ENCODE results near the gene GGTA1. TPM values are rescaled to one million over a fixed set of nuclear protein-coding genes. Genes with fewer than 3 reads are reported as not detected.
A peak's percentile ranks its signal among the peaks of the same experiment; 100 is the strongest.

Gene GGTA1
- polyA plus RNA-seq (0.05 TPM in 1 of 3 replicates, not detected in the others), polyA minus RNA-seq (not detected in 3 replicates)
- polyA plus RNA-seq (2011; ENCODE audit: low read depth): 0.41 TPM
- not detected in 2 replicates for polyA plus RNA-seq (2011; cell fraction: cytosol; rRNA removed)
- not detected in 2 replicates for polyA plus RNA-seq (2011; cell fraction: nucleus; rRNA removed)
- 0.20 TPM in 1 of 2 replicates, not detected in the other for polyA plus RNA-seq (2012; ENCODE audit: low replicate concordance)
- polyA minus RNA-seq (2011; cell fraction: cytosol; rRNA and poly(A)+ RNA removed): not detected
- polyA minus RNA-seq (2011; cell fraction: nucleus; rRNA and poly(A)+ RNA removed): not detected in 2 replicates

GRCh38 chr9:121499427-121500164 is at the start of gene GGTA1:
TSS of gene GGTA1 (minus strand) at chr9:121499844. CDS start at chr9:121467922, 31,922 bp downstream.
- H3K27ac ChIP-seq (ENCODE audit: control insufficient read depth, insufficient read depth, low read length): no peak within 1 kb of the TSS
- H3K27me3 ChIP-seq (ENCODE audit: control insufficient read depth, extremely low read depth, insufficient read depth, low read length): peaks cover 18% of the 10 kb centered on the region
- peak within 1 kb of the TSS; percentile 22 for H3K9ac ChIP-seq (ENCODE audit: control insufficient read depth, extremely low read depth, insufficient read depth, low read length)
- peak within 1 kb of the TSS; percentile 79 for H2AFZ ChIP-seq (ENCODE audit: control insufficient read depth, low read length)
- peak within 1 kb of the TSS; percentile 28 to 62 (median 58) for H3K4me3 ChIP-seq (ENCODE audit: control insufficient read depth in 2 of 3, extremely low read depth in 1 of 3, insufficient read depth in 2 of 3, low read depth in 1 of 3, low read length in 3 of 3)
- peak within 1 kb of the TSS; percentile 85 for H3K4me2 ChIP-seq (ENCODE audit: control insufficient read depth, extremely low read depth, insufficient read depth, low read depth, low read length)
- no peaks in the 10 kb centered on the region for H3K9me1 ChIP-seq (ENCODE audit: control insufficient read depth, extremely low read depth, insufficient read depth, low read length)
- DNase-seq (ENCODE audit: low read depth, low spot score) (no peak), FAIRE-seq (no peak)
- no peaks in the 10 kb centered on the region for H3K36me3 ChIP-seq (ENCODE audit: control insufficient read depth in 2 of 2, extremely low read depth in 1 of 2, insufficient read depth in 2 of 2, low read length in 2 of 2)
- H4K20me1 ChIP-seq (ENCODE audit: control insufficient read depth, extremely low read depth, insufficient read depth, low read length): no peaks in the 10 kb centered on the region
- dilution Hi-C loops (cut with MboI; ENCODE audit: extremely low pct_ligation_motif_present, low sequenced_read_pairs): no loop called here
- no peaks in the 10 kb centered on the region for H3K9me3 ChIP-seq (ENCODE audit: control insufficient read depth, low read depth, low read length)
- no peak for TF ChIP-seq CTCF (optimal IDR thresholded peaks at IDR 0.05 in 1 of 3, IDR thresholded peaks at IDR 0.05 in 1 of 3, conservative IDR thresholded peaks at IDR 0.05 in 1 of 3; ENCODE audit: extremely low read depth in 1 of 3, insufficient read depth in 2 of 3, low read length in 3 of 3)
- peak; percentile 29 for TF ChIP-seq EZH2 (IDR thresholded peaks at IDR 0.05; ENCODE audit: low read length)
- no peaks in the 10 kb centered on the region for H3K79me2 ChIP-seq (ENCODE audit: control insufficient read depth, insufficient read depth, low read length)
- peaks cover 18% of the 10 kb centered on the region for H3K4me1 ChIP-seq (ENCODE audit: control insufficient read depth, extremely low read depth, insufficient read depth, low read length)

DNA sequence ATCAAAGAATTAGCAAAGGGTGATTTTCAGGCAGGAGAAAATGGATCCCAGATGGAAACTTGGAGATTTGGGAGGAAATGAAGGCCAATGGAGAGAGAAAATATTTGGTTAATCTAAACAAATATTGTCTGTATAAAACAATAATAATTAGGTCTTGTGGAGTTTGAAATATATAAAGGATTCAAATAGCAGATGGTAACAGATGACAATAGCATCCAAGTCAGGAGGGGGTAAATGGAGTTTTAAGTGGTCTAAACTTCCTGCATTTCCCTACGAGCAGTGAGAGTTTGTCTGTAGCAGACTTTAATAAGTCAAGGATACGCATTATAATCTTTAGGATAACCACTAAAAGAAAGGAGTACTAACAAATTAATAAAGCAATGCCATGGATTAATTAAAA is 49.0 kb upstream of the GGTA1 start:
- no peaks in the 10 kb centered on the region for H3K79me2 ChIP-seq (ENCODE audit: control insufficient read depth, insufficient read depth, low read length)
- H3K4me2 ChIP-seq (ENCODE audit: control insufficient read depth, extremely low read depth, insufficient read depth, low read depth, low read length): no peak overlapping the region
- peaks cover 12% of the 10 kb centered on the region for H3K27me3 ChIP-seq (ENCODE audit: control insufficient read depth, extremely low read depth, insufficient read depth, low read length)
- no peak overlapping the region for H3K9ac ChIP-seq (ENCODE audit: control insufficient read depth, extremely low read depth, insufficient read depth, low read length)
- H3K9me1 ChIP-seq (ENCODE audit: control insufficient read depth, extremely low read depth, insufficient read depth, low read length): no peaks in the 10 kb centered on the region
- H3K36me3 ChIP-seq (ENCODE audit: control insufficient read depth in 2 of 2, extremely low read depth in 1 of 2, insufficient read depth in 2 of 2, low read length in 2 of 2): no peaks in the 10 kb centered on the region
- peaks cover 13% of the 10 kb centered on the region for H3K4me1 ChIP-seq (ENCODE audit: control insufficient read depth, extremely low read depth, insufficient read depth, low read length)
- no peaks in the 10 kb centered on the region for H4K20me1 ChIP-seq (ENCODE audit: control insufficient read depth, extremely low read depth, insufficient read depth, low read length)
- H3K27ac ChIP-seq (ENCODE audit: control insufficient read depth, insufficient read depth, low read length): no peak overlapping the region
- dilution Hi-C loops (cut with MboI; ENCODE audit: extremely low pct_ligation_motif_present, low sequenced_read_pairs): no loop called here
- no peak for DNase-seq (ENCODE audit: low read depth, low spot score)
- TF ChIP-seq CTCF (optimal IDR thresholded peaks at IDR 0.05 in 1 of 3, IDR thresholded peaks at IDR 0.05 in 1 of 3, conservative IDR thresholded peaks at IDR 0.05 in 1 of 3; ENCODE audit: extremely low read depth in 1 of 3, insufficient read depth in 2 of 3, low read length in 3 of 3) (no peak), EZH2 (IDR thresholded peaks at IDR 0.05; ENCODE audit: low read length) (no peak)
- FAIRE-seq: no peak
- H3K4me3 ChIP-seq (ENCODE audit: control insufficient read depth in 2 of 3, extremely low read depth in 1 of 3, insufficient read depth in 2 of 3, low read depth in 1 of 3, low read length in 3 of 3): no peak overlapping the region
- H2AFZ ChIP-seq (ENCODE audit: control insufficient read depth, low read length): no peak overlapping the region
- H3K9me3 ChIP-seq (ENCODE audit: control insufficient read depth, low read depth, low read length): no peaks in the 10 kb centered on the region
